NCI-H524 (cell line): ENCODE measurements around the gene ATN1.

Experiments used
- DNase-seq, 2 experiments: peaks; one replicate each; lab custom pipeline; 2025; lab: John Stamatoyannopoulos, UW

ATN1 gene

DNA sequence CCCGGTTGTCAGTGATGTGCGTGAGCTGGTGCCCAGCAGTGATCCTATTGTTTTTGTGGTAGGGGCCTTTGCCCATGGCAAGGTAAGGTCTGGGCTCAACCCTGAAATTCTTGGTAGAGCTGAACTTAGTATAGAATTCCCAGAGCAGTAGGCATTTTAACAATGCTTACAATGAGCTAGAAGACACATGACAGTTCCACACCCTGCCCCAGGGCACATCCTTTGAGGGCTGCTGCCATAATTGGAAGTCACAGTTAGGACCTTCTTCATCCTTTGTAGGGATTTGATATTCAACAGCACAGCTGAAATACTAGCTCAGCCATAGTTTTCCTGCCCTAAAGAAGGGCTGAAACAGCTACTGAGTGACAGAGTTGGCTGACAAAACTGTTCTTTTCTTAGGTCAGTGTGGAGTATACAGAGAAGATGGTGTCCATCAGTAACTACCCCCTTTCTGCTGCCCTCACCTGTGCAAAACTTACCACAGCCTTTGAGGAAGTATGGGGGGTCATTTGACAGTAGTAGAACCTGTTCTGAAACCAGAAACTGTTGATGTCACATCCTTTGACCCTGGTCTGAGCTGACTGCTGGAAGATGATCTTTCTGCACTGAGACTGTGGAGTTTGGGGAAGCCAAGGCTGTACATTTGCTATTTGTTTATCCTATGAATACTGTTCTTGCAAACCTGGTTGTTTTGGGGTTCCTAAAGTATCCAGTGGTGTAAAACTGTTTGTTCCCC, 47.7 kb downstream of the ATN1 start:
- no peak for DNase-seq

DNA sequence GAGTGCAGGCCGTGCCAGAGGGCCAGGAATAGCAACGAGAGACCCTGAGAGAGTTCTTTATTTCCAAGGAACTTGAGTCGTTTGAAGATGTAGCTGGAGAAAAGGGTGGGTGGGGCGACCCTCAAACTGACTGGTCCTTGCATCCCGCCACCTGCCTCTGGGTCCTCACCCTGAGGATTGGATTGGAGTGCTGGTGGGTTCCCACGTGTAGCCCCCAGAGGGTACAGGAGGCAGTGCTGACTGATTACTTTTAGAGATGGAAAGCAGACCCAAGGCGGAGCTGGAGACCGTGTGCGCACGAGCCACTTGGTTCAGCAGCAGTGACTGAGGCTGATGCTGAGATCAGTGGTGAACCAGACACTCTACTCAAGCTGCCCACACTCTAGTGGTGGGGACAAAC, 49.9 kb downstream of the ATN1 start:
- no peak for DNase-seq

DNA sequence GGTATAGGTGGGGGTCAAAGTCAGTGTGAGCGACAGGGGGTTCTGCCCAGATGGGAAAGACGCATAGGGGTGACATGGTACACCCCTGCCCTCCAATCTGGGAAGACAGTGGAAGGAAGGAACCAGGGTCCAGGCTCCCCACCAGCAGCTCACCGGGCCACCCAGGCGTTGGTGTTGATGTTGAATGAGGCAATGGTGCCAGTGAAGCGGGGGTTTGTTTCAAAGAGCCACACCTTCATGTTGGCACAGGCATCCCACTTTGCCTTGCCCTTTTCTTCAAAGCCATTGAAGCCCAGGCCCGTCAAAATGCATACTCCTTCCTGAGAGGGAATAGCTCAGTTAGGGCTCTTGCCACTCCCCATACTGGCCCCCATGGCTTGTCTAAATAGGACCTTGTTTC, 50.4 kb downstream of the ATN1 start:
- DNase-seq, result no peak

DNA sequence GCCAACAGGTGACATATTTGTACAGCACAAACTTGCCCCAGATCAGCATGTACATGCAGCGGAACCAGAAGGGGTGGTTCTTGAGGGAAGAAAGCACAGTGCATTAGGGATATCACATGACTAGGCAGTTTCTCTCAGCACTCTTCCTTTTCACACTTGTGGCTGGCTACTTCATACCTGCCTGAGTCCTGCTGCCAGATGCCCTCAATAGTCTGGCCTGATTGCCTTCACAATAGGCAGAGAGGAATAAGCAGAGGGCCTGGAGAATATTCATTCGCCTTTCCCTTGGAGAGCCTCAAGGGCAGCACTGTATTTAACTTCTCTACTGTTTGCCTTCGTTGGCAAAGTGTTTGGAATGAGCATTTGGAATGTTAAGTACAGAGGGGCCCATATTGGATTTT, 50.9 kb downstream of the ATN1 start:
- no peak for DNase-seq

DNA sequence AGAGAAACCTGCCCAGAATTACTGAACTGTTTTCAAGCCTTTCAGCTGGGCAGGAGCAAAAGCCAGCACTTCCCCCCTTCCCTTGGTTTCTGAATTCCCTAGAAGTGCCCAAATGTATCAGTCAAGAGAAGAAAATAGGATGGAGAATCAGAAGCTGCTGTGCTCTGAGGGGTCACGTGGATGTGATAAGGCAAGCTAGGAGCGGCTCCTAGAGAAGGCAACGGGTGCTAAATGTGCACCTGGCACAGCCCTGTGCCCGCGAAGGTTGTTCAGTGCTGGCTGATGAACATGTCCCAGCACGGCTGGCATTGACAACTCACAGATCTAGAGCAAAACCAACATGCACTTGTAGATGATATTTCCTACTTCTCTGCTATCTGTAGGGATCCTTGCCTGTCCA, 51.3 kb downstream of the ATN1 start:
- DNase-seq, result no peak

DNA sequence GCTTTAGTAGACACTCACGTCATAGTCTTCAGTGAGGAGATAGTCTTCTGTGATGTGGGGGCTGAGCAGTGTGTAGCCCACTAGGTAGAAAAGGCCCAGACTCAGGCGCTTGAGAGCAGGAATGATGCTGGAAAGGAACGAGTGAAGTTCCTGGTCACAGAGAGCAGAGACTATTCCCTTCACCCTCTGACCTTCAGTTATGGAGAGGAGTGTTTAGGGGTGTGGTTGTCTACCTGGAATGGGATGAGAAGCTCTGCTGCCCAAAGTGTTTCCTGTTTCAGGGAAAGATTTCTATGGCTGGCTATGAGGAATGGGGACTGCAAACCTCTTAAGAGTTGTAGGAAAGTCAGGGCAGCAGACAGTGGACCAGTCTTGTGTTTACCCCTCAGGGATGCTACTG, 51.7 kb downstream of the ATN1 start:
- no peak for DNase-seq

DNA sequence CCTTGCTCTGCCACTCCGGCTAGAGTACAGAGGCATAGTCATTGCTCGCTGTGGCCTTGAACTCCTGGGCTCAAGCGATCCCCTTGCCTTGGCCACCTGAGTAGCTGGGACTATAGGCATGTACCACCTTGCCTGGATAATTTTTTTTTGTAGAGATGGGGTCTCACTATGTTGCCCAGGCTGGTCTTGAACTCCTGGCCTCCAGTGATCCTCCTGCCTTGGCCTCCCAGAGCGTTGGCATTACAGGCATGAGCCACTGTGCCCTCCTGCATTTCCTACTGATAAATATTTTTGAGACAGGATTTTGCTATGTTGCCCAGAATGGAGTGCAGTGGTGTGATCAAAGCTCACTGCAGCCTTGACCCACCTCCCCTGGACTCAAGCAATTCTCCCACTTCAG, 52.3 kb downstream of the ATN1 start:
- DNase-seq, result no peak

DNA sequence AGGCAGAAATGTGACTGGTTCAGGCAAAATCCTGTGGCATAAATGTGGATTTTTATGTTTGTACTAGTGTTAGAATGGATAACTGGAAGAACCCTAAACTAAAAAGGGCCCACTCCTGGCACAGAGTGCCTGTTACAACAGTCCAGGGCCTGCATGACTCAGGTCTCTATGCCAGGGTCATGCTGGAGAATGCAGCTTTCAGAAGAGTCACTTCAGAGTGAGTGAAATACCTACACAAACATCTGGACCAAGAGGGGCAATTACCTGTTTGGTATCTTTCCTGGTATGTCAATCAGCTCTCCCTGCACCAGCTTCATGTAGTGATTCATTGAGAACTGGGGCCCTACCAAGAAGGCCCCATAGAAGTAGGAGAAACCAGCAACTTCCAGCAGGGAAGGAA, 53.0 kb downstream of the ATN1 start:
- DNase-seq, result no peak

DNA sequence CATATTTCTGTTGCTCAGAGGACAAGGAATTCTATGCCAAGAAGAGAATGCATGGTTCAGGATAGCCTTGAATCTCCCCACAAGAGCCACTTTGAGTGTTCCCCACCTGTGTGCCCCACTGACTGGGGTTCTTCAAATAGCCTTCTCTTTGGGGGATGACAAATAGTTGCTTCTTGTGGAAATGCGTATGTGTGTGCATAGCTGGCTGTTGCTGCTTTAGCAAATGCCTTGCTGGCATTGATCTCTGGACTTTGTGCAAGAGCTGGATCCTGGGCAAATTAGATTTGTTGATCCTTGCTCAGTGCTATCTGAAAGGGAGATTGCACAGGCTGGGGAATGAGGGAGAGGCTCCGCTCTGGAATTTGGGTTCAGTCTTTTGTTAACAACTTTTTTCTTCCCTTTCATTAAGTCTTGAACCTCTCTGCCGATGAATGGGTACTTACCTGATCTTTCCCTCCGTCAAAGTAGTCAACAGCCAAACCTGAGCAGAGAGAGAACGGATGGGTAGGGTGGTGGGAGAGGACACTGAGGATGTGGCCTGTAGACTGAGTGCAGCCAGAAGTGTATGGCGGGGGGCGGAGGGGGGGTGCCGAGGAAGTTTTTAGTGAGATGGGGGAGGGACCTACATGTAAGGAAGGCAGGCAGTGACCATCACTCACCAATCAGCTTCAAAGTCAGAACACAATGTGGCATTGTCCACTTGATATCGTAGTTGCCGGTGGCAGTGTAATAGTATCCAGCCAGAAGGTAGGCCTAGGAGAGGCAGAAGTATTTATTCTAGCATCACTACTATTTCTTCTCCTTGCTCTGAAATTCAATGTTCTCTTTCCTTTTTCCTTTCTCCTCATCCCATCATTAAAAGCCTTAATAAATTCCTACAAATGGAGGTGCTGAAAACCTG, 53.6 kb downstream of the ATN1 start:
- DNase-seq, result no peak

DNA sequence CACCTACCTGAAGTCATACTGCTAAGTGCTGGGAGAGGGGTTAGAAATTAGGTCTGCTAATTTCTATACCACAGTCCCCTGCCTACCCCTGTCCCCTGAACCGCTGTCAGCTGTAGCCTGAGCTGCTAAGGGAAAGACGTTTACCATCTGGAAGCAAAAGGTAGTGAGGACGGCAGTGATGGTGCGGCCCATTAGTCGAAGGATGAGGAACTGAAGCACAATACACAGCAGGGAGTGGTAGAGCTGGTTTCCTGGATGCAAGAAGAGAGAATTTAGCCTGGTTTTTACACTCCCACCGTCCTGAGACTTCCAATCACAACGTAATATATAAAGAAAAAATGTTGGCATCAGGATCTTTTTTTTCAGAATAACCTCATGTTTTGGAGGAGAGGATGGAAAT, 54.8 kb downstream of the ATN1 start:
- DNase-seq, result no peak

DNA sequence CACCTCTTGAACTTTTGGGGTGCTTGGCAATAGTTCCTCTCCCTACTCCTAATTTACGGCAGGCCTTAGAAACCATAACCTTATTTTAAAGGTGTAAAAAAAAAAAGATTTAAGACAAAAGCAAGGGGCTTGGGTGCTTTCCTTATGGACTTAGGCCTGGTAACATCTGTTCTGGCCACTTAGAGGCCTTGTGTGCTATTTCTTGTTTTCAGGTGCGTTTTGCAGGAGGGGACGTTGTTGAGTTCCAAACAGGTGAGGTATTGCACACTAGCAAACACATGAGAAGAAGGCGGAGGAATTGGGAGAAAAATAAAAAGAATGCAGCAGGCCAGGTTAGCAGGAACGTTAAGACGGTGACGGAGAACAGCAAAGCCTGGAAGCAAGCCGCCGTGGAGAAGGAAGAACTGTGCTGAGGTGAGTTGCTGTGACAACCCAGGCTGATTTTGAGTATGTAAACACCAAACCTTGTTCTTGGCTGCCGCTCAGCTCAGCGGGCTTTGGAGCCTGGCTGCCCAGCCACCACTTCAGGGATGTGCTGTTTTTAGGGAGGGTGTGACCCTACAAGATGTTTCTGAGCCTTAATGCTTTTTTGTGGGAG, 60.3 kb downstream of the ATN1 start:
- DNase-seq, result no peak
